Measurements from ENCODE around the gene DNAJB13. TPM values are rescaled to one million over a fixed set of nuclear protein-coding genes. Genes with fewer than 3 reads are reported as not detected.

The DNAJB13 gene
- total and polyA plus RNA-seq, 2 of the 4 experiments (the other 2 are of a cell fraction) = 0.18 to 0.48 TPM

DNA sequence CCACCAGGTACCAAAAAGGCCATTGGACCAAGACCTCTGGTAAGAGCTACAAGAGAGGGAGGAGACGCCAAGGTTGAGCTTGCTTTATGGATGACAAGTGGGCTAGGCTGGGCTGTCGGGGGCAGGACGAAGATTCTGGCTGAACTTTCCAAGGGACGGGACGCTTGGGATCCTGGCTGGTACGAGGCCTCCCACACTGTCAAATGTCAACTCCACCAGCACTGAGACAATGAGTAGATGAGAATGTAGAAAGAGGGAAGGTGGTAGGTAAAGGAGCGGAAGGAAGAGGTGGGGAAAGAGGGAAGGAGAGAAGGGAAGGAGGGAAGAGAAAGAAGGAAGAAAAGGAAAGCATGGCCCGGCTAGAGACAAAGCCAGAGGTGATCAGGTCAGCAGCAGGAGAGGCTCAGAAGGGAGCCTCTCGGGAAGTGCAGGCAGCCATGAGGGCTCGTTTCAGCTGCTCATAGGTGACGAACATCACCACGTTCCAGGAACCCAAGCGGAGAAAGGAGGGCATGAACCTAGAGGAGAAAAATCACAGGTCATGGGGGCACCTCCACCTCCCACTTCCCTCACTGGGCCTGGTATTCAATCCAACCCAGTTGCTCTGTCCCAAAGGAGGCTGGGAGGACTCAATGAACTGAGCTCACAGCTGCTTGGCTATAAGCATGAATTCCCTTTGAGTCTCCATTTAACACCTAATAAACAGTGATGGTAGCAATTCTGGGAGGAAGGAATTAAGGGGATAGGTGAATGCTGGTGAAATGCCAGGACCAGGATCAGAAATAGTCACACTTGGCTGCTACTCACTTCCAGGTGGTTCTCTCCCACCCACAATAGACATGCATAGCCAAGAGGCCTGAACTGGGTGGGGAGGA, 24.0 kb downstream of the DNAJB13 start:
- Histone ChIP-seq H3K23ac (ENCODE audit: low read depth, low read length) (no peak overlapping the region), H4K8ac (ENCODE audit: low read depth in 2 of 2, low read length in 2 of 2) (no peak overlapping the region), H2AK9ac (replicated peaks; ENCODE audit: low read depth, low read length, poor library complexity) (peak overlapping the region; percentile 17), H4K20me1 (ENCODE audit: insufficient read depth, low read length) (no peaks in the 10 kb centered on the region), H3K9me1 (ENCODE audit: insufficient read depth, low read length) (0 out of 2 replicates have a peak, but pooled peaks cover 4% of the 10 kb centered on the region), H3K56ac (ENCODE audit: extremely low read depth, insufficient read depth, low read length) (no peak overlapping the region), H2BK120ac (ENCODE audit: low read depth, low read length) (no peak overlapping the region), H2BK15ac (ENCODE audit: low read depth, low read length) (no peak overlapping the region), H2BK20ac (ENCODE audit: low read depth, low read length) (no peak overlapping the region), H3K36me3 (ENCODE audit: control insufficient read depth, insufficient read depth, low read length) (no peaks in the 10 kb centered on the region), H2AFZ (replicated peaks; ENCODE audit: low read length, poor library complexity) (no peak overlapping the region), H3K4me2 (ENCODE audit: low read depth, low read length) (no peak overlapping the region), H3K4me1 (ENCODE audit: control insufficient read depth, insufficient read depth, low read length) (no peaks in the 10 kb centered on the region), H3K4ac (ENCODE audit: low read depth, low read length) (no peak overlapping the region), H3K18ac (ENCODE audit: low read depth, low read length) (no peak overlapping the region), H2BK5ac (ENCODE audit: low read depth, low read length, poor library complexity, severe bottlenecking) (no peak overlapping the region), H3K9me3 (ENCODE audit: control insufficient read depth, insufficient read depth, low read length) (no peaks in the 10 kb centered on the region), H4K91ac (ENCODE audit: insufficient read depth, low read depth, low read length) (no peak overlapping the region), H2AK5ac (ENCODE audit: low read depth, low read length) (no peak overlapping the region), H3K27me3 (ENCODE audit: control insufficient read depth, insufficient read depth, low read length) (no peaks in the 10 kb centered on the region), H3K14ac (replicated peaks; ENCODE audit: low read depth, low read length) (no peak overlapping the region), H3K4me3 (ENCODE audit: insufficient read depth, low read depth, low read length) (no peak overlapping the region), H3K9ac (ENCODE audit: low read depth, low read length) (no peak overlapping the region), H3K27ac (ENCODE audit: insufficient read depth, low read length) (no peak overlapping the region), H4K5ac (ENCODE audit: low read depth, low read length) (no peak overlapping the region), H3K79me1 (ENCODE audit: low read depth in 1 of 2, low read length in 2 of 2) (no peaks in the 10 kb centered on the region)
- TF ChIP-seq CEBPB (IDR thresholded peaks at IDR 0.05; ENCODE audit: low read depth, low read length) (no peak), FOS (IDR thresholded peaks at IDR 0.05; ENCODE audit: low read depth, low read length) (no peak)
- dilution Hi-C loops (cut with HindIII; ENCODE audit: low sequenced_read_pairs, unreplicated experiment) (no loop called here), in situ Hi-C loops (cut with MboI; ENCODE audit: low sequenced_read_pairs) (no loop called here), intact Hi-C loops (cut with micrococcal nuclease) (no loop called here)
- ChIA-PET CTCF (no interaction called here), POLR2A (ENCODE audit: unreplicated experiment) (no interaction called here)
- BruUV-seq (replicated peaks) = no TSS peak
- 90 to 100% methylated on average over 1 to 2 of the region's 13 CpGs for WGBS, 2 experiments (ENCODE audit: extremely low coverage in 2 of 2, insufficient read length in 1 of 2)
- no peak for DNase-seq
- no peak for ATAC-seq (ENCODE audit: low read depth)

All from IMR-90 (cell line).